GM21737 (cell line): ENCODE data around the gene C9orf72.
A peak's percentile ranks its signal among the peaks of the same experiment; 100 is the strongest.
"Not testable (repeated sequence)": the region's sequence is repeated elsewhere in the genome, so short reads cannot be mapped to it uniquely, and the experiment has no call there.

Experiments
- ATAC-seq: cut with Tn5 transposase; IDR thresholded peaks from one replicate; pipeline ENCODE4 v1.9.1; 2021; ENCODE audit warnings: mild to moderate bottlenecking, moderate library complexity; ENCODE audit not compliant: unreplicated experiment

C9orf72 gene

DNA sequence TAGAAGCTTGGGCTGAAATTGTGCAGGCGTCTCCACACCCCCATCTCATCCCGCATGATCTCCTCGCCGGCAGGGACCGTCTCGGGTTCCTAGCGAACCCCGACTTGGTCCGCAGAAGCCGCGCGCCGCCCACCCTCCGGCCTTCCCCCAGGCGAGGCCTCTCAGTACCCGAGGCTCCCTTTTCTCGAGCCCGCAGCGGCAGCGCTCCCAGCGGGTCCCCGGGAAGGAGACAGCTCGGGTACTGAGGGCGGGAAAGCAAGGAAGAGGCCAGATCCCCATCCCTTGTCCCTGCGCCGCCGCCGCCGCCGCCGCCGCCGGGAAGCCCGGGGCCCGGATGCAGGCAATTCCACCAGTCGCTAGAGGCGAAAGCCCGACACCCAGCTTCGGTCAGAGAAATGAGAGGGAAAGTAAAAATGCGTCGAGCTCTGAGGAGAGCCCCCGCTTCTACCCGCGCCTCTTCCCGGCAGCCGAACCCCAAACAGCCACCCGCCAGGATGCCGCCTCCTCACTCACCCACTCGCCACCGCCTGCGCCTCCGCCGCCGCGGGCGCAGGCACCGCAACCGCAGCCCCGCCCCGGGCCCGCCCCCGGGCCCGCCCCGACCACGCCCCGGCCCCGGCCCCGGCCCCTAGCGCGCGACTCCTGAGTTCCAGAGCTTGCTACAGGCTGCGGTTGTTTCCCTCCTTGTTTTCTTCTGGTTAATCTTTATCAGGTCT lies at the start of gene C9orf72:
Gene C9orf72, minus strand, starts transcription at position 564 of the 716 bp plus-strand sequence. CDS start 6,361 bp downstream, outside the sequence.
- peak; percentile 68 for ATAC-seq

DNA sequence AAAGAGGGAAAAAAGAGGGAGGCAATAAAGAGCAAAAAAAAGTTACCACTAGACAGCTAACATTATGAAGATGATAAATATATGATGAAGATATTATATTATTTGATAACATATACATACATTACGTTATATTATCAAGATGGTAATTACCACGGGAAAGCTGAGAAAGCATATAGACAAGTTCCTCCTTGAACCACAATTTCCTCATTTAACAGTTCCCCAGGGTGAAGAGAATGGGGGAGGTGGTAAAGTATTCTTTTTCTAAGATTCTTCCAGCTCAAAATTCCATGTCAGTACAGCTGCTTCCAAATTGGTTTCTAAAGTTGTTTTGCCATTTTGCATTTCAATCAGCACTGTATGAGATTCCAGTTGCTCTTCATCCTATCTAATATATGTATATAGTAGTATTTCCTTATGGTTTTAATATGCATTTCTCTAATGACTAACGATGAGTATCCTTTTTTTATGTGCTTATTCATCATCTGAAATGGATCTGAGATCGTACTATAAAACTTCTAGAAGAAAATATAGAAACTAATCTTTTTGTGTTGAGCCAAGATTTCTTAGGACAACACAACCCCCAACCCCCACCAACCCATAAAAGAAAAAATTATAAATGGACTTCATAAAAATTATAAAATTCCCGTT lies 49.5 kb upstream of the C9orf72 start:
- no peak for ATAC-seq

GRCh38 chr9:27619743-27620142 lies 46.5 kb upstream of the C9orf72 start:
- no peak for ATAC-seq

DNA sequence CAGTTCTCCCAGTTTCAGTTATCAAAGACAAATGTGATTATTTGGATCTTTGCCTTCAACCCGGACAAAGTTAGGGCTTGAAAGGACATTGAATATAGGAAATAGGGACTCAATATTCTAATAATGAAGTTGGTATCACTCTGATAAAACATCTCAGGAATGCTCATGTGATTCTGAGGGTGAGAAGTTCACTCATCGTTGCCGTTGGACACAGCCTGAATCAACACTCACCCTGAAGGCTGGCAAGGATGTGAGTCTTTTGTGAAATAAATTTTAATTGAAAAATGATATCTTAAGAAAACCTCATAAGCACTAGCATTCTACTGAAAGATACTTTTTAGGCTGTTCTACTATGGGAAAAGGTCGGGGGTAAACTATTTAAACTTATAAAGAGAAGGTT lies 44.8 kb upstream of the C9orf72 start:
- ATAC-seq = no peak

DNA sequence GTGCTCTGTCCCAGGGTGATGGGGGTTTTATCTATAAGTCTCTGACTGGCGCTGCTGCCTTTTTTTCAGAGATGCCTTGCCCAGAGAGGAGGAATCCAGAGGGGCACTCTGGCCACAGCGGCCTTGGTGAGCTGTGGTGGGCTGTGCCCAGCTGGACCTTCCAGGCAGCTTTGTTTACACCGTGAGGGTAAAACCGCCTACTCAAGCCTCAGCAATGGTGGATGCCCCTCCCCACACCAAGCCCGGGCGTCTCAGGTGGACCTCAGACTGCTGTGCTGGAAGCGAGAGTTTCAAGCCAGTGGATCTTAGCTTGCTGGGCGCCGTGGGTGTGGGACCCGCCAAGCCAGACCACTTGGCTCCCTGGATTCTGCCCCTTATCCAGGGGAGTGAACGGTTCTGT lies 41.3 kb upstream of the C9orf72 start:
- ATAC-seq = no peak

- ATAC-seq = not testable (repeated sequence)
These were observed 38.8 kb upstream of the C9orf72 start for GRCh38 chr9:27612036-27612435.

- ATAC-seq = no peak
These were observed 37.3 kb upstream of the C9orf72 start for GRCh38 chr9:27610622-27611021.

DNA sequence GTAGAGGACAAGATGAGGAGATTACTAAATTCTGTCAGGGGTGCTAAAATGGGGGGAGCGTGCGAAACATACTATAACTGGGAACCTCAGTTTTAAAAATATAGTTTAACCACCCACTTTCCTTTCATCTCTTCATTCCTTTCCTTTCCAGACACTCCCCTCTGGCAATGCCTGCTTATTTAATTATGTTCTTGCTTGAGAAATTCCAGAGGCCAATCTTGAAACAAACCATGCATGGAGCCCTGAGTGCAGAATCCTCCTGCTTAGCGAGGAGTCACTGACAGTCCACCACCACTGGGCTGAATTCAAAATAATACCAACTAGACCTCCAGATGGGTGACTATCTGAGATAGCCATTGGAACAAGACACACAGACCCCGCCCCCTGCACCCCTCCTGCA lies 29.7 kb upstream of the C9orf72 start:
- ATAC-seq = no peak

- ATAC-seq = no peak
These were observed 29.0 kb upstream of the C9orf72 start for GRCh38 chr9:27602142-27602861.

DNA sequence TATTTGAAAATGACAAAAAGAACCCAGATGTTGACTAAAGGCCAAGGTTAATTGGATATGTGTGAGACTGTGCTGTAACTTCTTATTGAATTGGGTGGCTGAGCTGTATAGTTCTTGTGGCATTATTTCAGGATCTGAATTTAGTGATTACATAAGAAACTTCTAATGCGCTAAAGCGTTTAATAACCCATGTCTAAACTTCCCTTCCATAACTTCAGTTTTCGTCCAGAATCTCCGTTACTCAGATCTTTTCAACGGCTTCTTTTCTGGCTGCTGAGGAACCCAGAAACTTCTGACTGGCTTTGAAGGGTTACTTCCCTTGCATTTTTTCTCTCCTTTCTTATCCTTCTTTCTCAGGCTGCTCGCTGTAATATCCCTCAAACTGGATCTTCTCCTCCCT lies 28.1 kb upstream of the C9orf72 start:
- ATAC-seq = no peak

DNA sequence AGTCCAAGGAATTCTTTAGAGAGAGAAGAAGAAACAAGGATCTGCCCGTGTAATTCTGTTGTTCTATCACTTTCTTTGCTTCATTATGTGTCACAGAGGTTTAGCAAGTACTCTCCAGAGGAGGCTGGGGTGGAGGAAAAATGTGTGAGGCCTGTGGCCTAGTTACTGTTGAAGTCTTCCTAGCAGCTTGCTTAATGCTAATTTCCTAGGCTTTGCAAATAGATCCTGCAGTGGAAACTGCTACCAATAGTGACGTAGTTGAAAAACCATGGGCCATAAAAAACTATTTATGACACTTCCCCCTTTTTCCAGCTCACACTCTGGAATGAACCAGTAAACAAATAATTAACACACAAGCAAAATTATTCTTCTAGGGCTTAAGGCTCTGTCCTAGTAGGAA lies 27.0 kb upstream of the C9orf72 start:
- no peak for ATAC-seq

DNA sequence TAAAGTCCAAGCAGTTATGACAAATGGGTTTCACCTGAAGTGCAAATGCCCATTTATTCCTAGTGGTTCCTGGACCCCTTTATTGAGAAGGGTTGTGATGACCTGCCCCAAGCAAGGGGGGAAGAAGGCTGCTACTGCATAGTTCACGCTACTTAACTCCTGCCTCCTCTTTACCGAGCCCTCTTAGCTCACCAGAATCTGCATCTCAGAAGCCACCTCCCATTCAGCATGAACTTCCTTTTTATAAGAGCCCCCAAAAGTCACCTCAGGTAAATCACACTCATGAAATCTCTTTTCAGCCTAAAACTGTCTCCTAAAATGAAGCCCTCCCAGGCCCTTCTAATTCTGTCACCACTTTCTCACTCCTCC lies 26.6 kb upstream of the C9orf72 start:
- no peak for ATAC-seq

DNA sequence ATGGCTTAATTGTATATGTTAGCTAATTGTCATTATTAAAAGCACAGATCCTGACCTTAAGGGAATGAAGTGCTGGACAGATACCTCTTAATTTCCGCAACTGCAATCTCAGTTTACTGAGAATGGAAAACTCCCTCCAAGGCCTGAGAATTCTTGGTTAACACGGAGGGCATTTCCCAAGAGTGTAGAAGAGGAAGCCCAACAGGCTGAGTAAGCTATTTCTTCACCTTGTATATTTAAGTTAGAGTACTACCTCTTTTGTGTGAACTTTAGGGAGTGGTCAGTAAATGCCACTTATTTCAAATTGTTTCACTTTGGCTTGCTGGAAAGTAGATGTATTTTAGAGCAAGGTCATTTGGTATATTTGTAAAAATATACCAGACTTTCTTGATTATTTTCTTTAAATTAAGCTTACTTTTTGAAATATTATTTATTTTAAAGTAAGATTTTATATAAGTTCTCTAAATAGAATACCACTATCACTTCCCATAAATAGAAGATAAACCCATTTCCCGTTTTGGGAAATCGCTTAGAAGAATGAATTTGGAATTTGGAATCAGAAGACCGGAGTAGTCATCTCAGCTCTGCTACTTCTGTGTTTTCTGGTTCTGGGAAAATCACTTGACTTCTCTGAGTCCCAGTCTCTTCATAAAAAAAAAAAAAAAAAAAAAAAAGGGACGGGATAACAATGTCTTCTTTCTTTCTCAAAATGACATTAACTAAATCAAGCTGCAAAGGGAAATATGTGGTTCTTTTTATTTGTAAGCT lies 26.0 kb upstream of the C9orf72 start:
- no peak for ATAC-seq

DNA sequence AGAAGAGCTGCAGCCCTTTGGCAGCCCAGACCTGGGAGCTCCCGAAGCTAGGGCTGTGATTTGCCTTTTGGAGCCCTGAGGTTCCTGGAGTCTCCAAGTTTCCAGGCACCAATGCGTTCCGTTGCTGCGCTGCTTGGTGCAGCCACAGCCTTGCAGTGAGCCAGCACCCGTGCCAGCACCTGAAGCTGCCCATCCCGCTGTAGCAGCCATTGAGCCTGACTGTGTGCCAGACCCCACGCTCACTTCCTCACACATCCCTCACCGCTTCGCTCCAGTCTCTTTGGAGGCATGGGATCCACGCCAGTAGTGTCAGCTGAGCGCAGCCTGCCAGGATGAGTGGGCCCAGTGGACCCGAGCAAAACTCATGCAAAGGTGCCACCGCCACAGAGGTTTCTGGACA lies 22.5 kb upstream of the C9orf72 start:
- no peak for ATAC-seq

GRCh38 chr9:27591672-27592071 lies 18.4 kb upstream of the C9orf72 start:
- no peak for ATAC-seq

DNA sequence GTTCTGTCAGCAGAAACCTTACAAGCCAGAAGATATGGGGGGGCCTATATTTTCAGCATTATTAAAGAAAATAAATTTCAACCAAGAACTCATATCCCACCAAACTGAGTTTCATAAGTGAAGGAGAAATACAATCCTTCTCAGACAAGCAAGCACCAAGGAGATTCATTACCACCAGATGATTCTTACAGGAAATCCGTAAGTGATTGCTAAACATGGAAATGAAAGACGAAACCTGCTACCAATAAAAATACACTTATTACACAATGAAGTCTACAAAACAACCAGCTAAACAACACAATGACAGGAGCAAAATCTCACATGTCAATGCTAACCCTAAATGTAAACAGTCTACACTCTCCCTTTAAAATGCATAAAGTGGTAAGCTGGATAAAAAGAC lies 17.8 kb upstream of the C9orf72 start:
- ATAC-seq = no peak

DNA sequence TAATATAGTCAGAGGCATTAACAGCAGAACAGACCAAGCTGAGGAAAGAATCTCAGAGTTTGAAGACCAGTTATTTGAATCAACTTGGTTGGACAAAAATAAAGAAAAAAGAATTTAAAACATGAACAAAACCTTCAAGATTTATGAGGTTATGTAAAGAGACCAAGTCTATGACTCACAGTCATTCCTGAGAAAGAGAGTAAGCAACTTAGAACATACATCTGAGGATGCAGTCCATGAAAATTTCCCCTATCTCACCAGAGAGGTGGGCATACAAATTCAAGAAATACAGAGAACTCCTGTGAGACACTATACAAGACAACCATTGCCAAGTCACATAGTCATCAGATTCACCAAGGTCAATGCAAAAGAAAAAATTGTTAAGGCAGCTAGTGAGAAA lies 17.4 kb upstream of the C9orf72 start:
- no peak for ATAC-seq

DNA sequence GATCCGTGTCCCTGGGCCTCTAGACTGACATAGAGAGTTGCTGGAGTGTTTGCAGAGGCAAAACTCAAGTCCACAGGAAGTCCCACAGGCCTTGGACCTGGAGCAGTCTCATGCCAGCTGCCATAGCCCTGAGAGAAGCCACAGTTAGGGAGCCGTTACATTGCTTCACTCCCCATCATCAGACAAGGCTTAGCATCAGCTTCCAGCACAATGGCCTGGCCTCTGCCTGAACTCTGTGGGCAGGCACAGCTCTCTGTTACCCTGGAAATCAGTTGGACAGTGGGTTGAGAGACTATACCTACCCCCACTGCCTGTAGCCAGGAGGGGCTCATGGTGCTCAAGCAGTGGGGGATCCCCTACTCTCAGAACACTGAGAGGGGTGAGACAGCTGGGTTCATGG lies 16.2 kb upstream of the C9orf72 start:
- no peak for ATAC-seq

GRCh38 chr9:27586304-27586703 lies 13.0 kb upstream of the C9orf72 start:
- peak; percentile 44 for ATAC-seq

- ATAC-seq = no peak
These were observed 11.7 kb upstream of the C9orf72 start for GRCh38 chr9:27584931-27585330.

GRCh38 chr9:27582794-27583193 lies 9.5 kb upstream of the C9orf72 start:
- no peak for ATAC-seq
